HL-60 (cell line): ENCODE results near the gene LZTR1.

ENCODE experiments used
- DNase-seq, 2 experiments: peaks; one replicate each; pipeline ENCODE4 v3.0.0-alpha.2; 2010 to 2020; ENCODE audit warnings: low read depth in 1 of 2, low spot score in 1 of 2
- H3K27ac ChIP-seq: fragments of 250-450 bp; sonication (Bioruptor Pico); replicated peaks from 2 replicates; pipeline ENCODE4 v1.5.1; 2020; ENCODE audit warnings: mild to moderate bottlenecking, moderate library complexity
- H3K27me3 ChIP-seq: fragments of 250-450 bp; sonication (Bioruptor Pico); 2 replicates; pipeline ENCODE4 v1.5.1; 2021; ENCODE audit warnings: mild to moderate bottlenecking, moderate library complexity; ENCODE audit not compliant: insufficient read depth, poor library complexity, severe bottlenecking
- H3K4me3 ChIP-seq: replicated peaks from 2 replicates; pipeline ENCODE4 v1.5.1; 2011; ENCODE audit warnings: mild to moderate bottlenecking, control low read depth, low read length; ENCODE audit not compliant: insufficient read depth
- CTCF ChIP-seq: IDR thresholded peaks from one replicate; pipeline ENCODE4 v1.5.1; 2011; ENCODE audit warnings: low read length, control low read depth, inconsistent platforms; ENCODE audit not compliant: insufficient read depth
- GABPA ChIP-seq: IDR thresholded peaks from 2 replicates; pipeline ENCODE4 v1.6.1; 2012; ENCODE audit warnings: low read depth
- POLR2AphosphoS5 ChIP-seq: IDR thresholded peaks from 2 replicates; pipeline ENCODE4 v1.6.1; 2012; ENCODE audit warnings: low read depth
- REST ChIP-seq: IDR thresholded peaks from 2 replicates; pipeline ENCODE4 v1.6.1; 2012; ENCODE audit warnings: low read depth; ENCODE audit not compliant: insufficient replicate concordance
- SPI1 ChIP-seq: IDR thresholded peaks from 2 replicates; pipeline ENCODE4 v1.6.1; 2012; ENCODE audit warnings: low read depth, mild to moderate bottlenecking, borderline replicate concordance

The LZTR1 gene

GRCh38 chr22:21029486-21030025, 47.5 kb downstream of the LZTR1 start:
- Histone ChIP-seq H3K27me3 (peaks cover 22% of the 10 kb centered on the region), H3K27ac (no peak overlapping the region), H3K4me3 (no peak overlapping the region)
- DNase-seq, result no peak
- TF ChIP-seq CTCF (no peak), REST (no peak), GABPA (no peak)

- Histone ChIP-seq H3K4me3 (no peak overlapping the region), H3K27me3 (peaks cover 22% of the 10 kb centered on the region), H3K27ac (no peak overlapping the region)
- TF ChIP-seq GABPA (no peak), SPI1 (no peak), CTCF (no peak), REST (no peak), POLR2AphosphoS5 (no peak)
- DNase-seq, result no peak
These were observed 47.9 kb downstream of the LZTR1 start for GRCh38 chr22:21030032-21030431.

GRCh38 chr22:21030621-21031544, 48.8 kb downstream of the LZTR1 start:
- TF ChIP-seq POLR2AphosphoS5 (no peak), CTCF (no peak), GABPA (no peak), REST (no peak), SPI1 (no peak)
- no peak for DNase-seq
- Histone ChIP-seq H3K4me3 (no peak overlapping the region), H3K27ac (no peak overlapping the region), H3K27me3 (peaks cover 22% of the 10 kb centered on the region)
